ENCODE data around the gene MYL3.
A peak's percentile ranks its signal among the peaks of the same experiment; 100 is the strongest.
"Not testable (repeated sequence)": the region's sequence is repeated elsewhere in the genome, so short reads cannot be mapped to it uniquely, and the experiment has no call there.

The MYL3 gene

GRCh38 chr3:46812237-46812791 lies 50.9 kb downstream of the MYL3 start:
- TF ChIP-seq POLR2AphosphoS5 (IDR thresholded peaks at IDR 0.05; ENCODE audit: low read depth) (no peak), SPI1 (IDR thresholded peaks at IDR 0.05; ENCODE audit: borderline replicate concordance, low read depth) (no peak), GABPA (IDR thresholded peaks at IDR 0.05; ENCODE audit: low read depth) (no peak)
- TF ChIP-seq, protein P1, sequence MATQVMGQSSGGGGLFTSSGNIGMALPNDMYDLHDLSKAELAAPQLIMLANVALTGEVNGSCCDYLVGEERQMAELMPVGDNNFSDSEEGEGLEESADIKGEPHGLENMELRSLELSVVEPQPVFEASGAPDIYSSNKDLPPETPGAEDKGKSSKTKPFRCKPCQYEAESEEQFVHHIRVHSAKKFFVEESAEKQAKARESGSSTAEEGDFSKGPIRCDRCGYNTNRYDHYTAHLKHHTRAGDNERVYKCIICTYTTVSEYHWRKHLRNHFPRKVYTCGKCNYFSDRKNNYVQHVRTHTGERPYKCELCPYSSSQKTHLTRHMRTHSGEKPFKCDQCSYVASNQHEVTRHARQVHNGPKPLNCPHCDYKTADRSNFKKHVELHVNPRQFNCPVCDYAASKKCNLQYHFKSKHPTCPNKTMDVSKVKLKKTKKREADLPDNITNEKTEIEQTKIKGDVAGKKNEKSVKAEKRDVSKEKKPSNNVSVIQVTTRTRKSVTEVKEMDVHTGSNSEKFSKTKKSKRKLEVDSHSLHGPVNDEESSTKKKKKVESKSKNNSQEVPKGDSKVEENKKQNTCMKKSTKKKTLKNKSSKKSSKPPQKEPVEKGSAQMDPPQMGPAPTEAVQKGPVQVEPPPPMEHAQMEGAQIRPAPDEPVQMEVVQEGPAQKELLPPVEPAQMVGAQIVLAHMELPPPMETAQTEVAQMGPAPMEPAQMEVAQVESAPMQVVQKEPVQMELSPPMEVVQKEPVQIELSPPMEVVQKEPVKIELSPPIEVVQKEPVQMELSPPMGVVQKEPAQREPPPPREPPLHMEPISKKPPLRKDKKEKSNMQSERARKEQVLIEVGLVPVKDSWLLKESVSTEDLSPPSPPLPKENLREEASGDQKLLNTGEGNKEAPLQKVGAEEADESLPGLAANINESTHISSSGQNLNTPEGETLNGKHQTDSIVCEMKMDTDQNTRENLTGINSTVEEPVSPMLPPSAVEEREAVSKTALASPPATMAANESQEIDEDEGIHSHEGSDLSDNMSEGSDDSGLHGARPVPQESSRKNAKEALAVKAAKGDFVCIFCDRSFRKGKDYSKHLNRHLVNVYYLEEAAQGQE (IDR thresholded peaks at IDR 0.05; ENCODE audit: insufficient replicate concordance, low read depth): no peak
- TF ChIP-seq, protein P2, sequence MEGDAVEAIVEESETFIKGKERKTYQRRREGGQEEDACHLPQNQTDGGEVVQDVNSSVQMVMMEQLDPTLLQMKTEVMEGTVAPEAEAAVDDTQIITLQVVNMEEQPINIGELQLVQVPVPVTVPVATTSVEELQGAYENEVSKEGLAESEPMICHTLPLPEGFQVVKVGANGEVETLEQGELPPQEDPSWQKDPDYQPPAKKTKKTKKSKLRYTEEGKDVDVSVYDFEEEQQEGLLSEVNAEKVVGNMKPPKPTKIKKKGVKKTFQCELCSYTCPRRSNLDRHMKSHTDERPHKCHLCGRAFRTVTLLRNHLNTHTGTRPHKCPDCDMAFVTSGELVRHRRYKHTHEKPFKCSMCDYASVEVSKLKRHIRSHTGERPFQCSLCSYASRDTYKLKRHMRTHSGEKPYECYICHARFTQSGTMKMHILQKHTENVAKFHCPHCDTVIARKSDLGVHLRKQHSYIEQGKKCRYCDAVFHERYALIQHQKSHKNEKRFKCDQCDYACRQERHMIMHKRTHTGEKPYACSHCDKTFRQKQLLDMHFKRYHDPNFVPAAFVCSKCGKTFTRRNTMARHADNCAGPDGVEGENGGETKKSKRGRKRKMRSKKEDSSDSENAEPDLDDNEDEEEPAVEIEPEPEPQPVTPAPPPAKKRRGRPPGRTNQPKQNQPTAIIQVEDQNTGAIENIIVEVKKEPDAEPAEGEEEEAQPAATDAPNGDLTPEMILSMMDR (IDR thresholded peaks at IDR 0.05; ENCODE audit: insufficient read depth, low read length): no peak
- peak in 1 of 2 experiments; percentile 12 for DNase-seq (ENCODE audit: low read depth in 1 of 2, low spot score in 1 of 2)
- Histone ChIP-seq H3K27ac (replicated peaks) (no peak overlapping the region), H3K27me3 (ENCODE audit: insufficient read depth, poor library complexity, severe bottlenecking) (peaks cover 8% of the 10 kb centered on the region), H3K4me3 (replicated peaks; ENCODE audit: insufficient read depth, low read length) (no peak overlapping the region)

DNA sequence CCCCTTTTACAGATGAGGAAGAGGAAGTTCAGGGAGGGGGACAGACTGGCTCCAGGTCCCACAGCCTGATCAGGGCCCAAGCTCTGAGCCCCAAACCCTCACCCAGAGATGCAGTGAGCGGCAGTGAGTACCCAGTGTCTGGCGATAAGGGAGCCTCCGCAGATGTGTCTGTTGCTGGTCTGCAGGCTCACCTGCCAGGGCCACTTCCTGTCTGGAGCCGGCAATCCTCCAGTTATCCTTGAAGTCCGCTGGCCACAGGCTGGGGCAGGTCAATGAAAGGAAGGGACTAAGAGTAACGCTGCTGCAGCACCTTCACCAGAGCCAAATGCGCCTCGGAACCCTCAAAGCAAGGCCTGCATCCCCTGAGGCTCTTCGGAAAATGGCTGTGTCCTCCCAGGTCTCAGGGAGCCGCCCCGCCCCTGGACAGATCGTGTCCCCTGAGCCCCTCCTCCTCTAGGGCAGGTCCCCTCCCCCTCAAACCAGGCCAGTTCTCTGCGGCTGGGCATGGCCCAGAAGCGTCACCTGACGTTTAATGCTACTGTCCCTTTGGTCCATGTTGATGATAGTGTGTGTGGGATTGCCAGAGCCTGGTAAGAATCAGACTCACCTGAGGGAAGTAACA lies 51.5 kb downstream of the MYL3 start:
- Histone ChIP-seq H3K4me3 (replicated peaks; ENCODE audit: insufficient read depth, low read length) (no peak overlapping the region), H3K27me3 (ENCODE audit: insufficient read depth, poor library complexity, severe bottlenecking) (peaks cover 8% of the 10 kb centered on the region), H3K27ac (replicated peaks) (no peak overlapping the region)
- TF ChIP-seq GABPA (IDR thresholded peaks at IDR 0.05; ENCODE audit: low read depth): no peak
- TF ChIP-seq, protein P1 (IDR thresholded peaks at IDR 0.05; ENCODE audit: insufficient replicate concordance, low read depth): no peak
- TF ChIP-seq POLR2AphosphoS5 (IDR thresholded peaks at IDR 0.05; ENCODE audit: low read depth): no peak
- TF ChIP-seq, protein P2 (IDR thresholded peaks at IDR 0.05; ENCODE audit: insufficient read depth, low read length): no peak
- TF ChIP-seq SPI1 (IDR thresholded peaks at IDR 0.05; ENCODE audit: borderline replicate concordance, low read depth): no peak
- no peak for DNase-seq (ENCODE audit: low read depth in 1 of 2, low spot score in 1 of 2)

DNA sequence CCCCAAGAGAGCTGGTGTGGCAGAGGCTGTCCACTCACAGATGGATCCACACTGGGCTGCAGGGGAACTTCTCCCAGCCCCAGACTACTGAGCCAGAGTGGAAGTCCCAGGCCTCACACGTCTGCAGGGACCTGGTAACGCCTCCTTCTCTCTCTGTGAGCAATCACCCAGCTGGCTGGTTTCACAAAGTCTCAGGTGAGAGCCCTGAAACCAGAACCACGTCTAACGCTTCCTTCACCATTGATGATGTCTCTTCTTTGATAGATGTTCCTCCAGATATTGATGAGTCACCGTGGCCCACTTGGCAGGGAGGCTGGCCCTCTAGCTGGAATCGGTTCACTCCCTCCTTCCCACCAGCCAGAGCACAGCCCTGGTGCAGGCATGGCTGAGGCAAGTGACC lies 54.5 kb downstream of the MYL3 start:
- not testable (repeated sequence) for H3K4me3 ChIP-seq (replicated peaks; ENCODE audit: insufficient read depth, low read length); DNase-seq (ENCODE audit: low read depth in 1 of 2, low spot score in 1 of 2); H3K27me3 ChIP-seq (ENCODE audit: insufficient read depth, poor library complexity, severe bottlenecking); H3K27ac ChIP-seq (replicated peaks)
